ENCODE results near the gene NPAS1.

The NPAS1 gene, protein sequence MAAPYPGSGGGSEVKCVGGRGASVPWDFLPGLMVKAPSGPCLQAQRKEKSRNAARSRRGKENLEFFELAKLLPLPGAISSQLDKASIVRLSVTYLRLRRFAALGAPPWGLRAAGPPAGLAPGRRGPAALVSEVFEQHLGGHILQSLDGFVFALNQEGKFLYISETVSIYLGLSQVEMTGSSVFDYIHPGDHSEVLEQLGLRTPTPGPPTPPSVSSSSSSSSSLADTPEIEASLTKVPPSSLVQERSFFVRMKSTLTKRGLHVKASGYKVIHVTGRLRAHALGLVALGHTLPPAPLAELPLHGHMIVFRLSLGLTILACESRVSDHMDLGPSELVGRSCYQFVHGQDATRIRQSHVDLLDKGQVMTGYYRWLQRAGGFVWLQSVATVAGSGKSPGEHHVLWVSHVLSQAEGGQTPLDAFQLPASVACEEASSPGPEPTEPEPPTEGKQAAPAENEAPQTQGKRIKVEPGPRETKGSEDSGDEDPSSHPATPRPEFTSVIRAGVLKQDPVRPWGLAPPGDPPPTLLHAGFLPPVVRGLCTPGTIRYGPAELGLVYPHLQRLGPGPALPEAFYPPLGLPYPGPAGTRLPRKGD

GRCh38 chr19:47019431-47020041 lies at the start of gene NPAS1:
Gene NPAS1, plus strand, starts transcription at chr19:47019837. Its CDS starts 1,211 bp downstream, at chr19:47021048.
- DNase-seq, result no peak

DNA sequence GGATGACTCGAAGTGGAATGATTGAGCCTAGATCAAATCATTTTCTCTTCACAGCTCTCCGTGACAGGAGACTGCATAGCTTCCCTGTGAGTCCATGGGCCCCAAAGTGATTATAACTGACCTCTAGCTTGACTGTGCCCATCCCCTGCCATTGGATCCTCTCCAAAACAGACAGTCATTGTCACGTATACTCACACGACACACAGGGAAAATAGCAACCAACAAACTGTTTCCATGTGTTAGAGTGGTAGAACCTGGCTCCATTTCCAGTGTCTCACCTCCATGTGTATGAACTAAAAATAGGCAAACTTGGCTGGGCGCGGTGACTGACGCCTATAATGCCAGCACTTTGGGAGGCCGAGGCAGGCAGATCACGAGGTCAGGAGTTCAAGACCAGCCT lies 48.8 kb upstream of the NPAS1 start:
- DNase-seq, result peak; percentile 99

GRCh38 chr19:46972311-46972710 lies 47.3 kb upstream of the NPAS1 start:
- DNase-seq, result no peak

DNA sequence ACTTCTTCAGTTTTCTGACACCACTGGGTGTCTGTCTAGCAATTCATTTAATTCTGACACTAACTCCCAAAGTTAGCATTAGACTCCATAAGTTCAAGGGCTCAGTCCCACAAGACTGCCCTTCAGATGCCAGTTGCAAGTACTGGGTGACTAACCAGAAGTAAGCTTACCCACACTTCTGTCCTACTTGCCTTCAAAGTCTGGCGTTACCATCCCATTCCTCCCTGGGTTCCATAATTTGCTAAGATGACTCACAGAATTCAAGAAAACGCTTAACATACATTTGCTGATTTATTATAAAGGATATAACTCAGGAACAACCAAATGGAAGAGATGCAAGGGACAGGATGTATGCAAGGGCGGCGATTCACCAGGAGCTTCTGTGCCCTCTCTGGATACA lies 45.5 kb upstream of the NPAS1 start:
- peak; percentile 61 for DNase-seq

- DNase-seq, result peak; percentile 55
Observed at GRCh38 chr19:46975011-46975924, 44.4 kb upstream of the NPAS1 start.

DNA sequence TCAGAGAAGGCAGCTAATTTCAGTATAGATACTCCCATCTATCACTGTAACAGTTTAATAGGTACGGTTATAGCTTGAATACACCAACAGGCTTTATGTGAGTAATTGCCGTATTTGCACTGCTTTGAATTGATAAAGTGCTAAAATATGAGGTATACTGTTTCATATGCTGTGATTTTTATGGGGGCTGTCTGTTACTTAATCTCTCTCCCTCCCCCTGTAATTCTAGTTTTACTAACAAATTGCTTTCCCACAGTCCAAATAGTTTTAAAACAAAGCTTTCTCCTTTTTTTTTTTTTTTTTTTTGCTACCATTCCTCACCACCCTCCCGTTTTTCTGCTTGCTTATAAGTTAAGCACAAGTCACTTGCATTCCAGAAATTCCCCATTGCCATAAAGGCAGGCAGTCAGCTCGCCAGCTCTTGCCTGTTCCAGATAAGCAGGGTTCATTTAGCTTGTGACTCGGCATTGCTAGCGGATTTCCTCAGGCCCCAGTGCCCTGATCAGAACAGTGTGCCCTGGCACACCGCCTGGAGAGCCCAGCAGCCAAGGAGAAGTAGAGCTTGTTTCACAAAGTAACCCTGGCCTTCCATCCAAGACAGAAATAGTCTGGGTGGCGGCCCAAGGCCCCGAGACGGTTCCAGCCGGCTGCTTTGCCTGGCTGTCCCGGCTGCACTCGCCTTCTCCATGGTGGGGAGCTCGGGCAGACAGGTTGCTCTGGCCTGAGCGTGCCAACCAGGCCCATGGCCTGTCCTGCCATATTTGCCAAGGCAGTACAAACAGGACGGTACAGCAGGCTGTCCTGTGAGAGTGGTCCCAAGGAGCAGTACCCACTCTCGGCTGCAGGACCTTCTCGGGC lies 43.5 kb upstream of the NPAS1 start:
- DNase-seq, result peak; percentile 97

GRCh38 chr19:46976845-46977320 lies 42.8 kb upstream of the NPAS1 start:
- peak; percentile 78 for DNase-seq

- DNase-seq, result no peak
Observed at GRCh38 chr19:46977548-46977947, 42.1 kb upstream of the NPAS1 start.

- no peak for DNase-seq
Observed at GRCh38 chr19:46978171-46978869, 41.3 kb upstream of the NPAS1 start.

- no peak for DNase-seq
Observed at GRCh38 chr19:46979126-46980105, 40.2 kb upstream of the NPAS1 start.

DNA sequence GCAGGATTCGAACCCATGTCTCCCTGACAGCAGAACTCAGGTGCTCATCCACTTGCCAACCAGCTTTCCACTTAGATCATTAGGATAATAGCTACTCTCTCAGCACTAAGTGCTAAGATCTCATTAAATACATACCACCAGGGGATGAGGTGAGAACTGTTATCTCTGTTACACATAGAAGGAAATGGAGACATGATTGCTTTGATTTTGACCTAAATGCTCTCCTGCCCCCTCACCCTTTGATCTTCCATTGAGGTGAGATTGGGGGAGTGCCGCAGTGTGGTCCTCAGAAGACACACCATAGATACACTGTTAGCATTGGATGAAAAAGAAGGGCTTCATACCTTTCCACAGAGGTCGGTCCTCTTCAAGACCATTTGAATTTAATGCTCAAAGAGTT lies 38.9 kb upstream of the NPAS1 start:
- DNase-seq, result no peak

GRCh38 chr19:46981286-46981945 lies 38.2 kb upstream of the NPAS1 start:
- no peak for DNase-seq

DNA sequence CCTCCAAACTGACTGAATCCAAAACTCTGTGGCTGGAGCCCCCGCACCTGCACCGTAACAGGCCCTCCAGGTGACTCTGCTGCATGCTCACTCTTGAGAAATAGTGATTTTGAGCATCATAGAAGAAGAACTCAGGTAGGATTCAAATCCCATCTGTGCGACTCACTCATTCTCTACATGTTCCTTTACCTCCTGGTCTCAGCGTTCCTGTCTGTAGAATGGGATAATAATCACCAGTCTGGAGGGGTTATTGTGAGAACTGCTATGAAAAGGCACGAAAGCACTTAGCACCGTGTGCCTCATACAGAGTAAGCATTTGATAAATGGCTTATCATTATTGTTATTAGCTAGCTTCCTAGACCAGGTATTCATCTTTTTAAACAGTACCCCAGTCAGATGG lies 36.5 kb upstream of the NPAS1 start:
- DNase-seq, result no peak

DNA sequence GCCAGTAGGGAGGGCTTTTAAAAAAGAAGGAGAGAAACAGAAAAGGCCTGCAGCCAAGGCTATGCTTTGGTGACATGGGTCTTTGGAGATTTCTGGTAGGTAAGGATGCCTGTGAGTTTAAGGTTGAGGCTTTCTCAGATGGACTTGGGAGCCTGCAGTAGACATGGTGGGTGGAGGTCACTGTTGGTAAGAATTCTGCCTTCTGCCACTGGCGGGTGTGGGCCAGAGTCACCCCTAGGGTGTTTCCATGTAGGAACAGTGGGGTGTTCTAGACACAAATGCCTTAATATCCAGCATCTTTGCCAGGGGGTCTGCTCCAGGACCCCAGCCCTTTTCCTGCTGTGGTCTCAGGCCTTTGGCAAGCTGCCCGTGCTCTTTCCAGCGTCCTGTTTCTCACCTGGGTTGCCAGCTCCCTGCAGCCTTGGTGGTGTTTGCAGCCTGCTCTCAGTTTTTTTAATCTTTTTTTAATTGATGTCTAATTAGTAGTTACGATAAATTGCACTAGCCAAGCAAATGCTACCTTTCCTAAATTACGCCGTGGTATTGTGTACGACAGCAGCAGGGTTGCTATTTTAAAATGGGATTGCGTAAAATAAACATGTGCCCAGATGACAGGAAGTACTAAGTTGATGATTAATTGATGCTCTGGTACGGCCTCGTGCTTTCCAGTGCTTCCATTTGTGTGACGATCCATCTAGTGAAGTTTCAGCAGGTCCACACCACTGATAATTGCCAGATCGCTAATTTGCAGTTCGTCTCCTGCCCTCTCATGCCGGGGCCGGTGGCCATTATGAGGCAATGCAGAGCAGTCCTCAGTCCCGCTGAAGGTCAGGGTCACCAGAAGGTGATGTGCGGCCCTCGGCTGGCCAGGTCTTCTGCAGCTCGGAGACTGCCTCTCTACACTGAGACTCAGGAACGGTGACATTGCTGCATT lies 35.3 kb upstream of the NPAS1 start:
- DNase-seq, result peak; percentile 70

- DNase-seq, result no peak
Observed at GRCh38 chr19:46985542-46986415, 33.9 kb upstream of the NPAS1 start.

GRCh38 chr19:46988614-46989230 lies 30.9 kb upstream of the NPAS1 start:
- no peak for DNase-seq
